HepG2 (cell line): ENCODE results near the gene ATP1B2. TPM values are rescaled to one million over a fixed set of nuclear protein-coding genes. Genes with fewer than 3 reads are reported as not detected.

Source experiments
- DDIT3 ChIP-seq: sonication (generic); formaldehyde crosslinking; IDR thresholded peaks from 2 replicates; pipeline ENCODE4 v1.4.0; 2020; ENCODE audit warnings: mild to moderate bottlenecking, missing genetic modification reagents
- DZIP1 ChIP-seq: sonication (generic); formaldehyde crosslinking; IDR thresholded peaks from 2 replicates; pipeline ENCODE4 v1.5.0; 2020; ENCODE audit warnings: mild to moderate bottlenecking, missing genetic modification reagents
- HNF1B ChIP-seq: sonication (generic); formaldehyde crosslinking; IDR thresholded peaks from 2 replicates; pipeline ENCODE4 v1.5.1; 2020; ENCODE audit warnings: mild to moderate bottlenecking, moderate library complexity, missing genetic modification reagents
- KDM1A ChIP-seq: IDR thresholded peaks from 2 replicates; pipeline ENCODE4 v1.6.1; 2016; ENCODE audit warnings: missing compliant biosample characterization
- MIXL1 ChIP-seq: IDR thresholded peaks from 2 replicates; pipeline ENCODE4 v1.6.1; 2016
- NFE2L1 ChIP-seq: sonication (generic); formaldehyde crosslinking; IDR thresholded peaks from 2 replicates; pipeline ENCODE4 v1.4.0; 2020; ENCODE audit warnings: missing genetic modification reagents, mild to moderate bottlenecking, borderline replicate concordance
- NR0B2 ChIP-seq: sonication (generic); formaldehyde crosslinking; IDR thresholded peaks from 2 replicates; pipeline ENCODE4 v1.4.0; 2020; ENCODE audit warnings: mild to moderate bottlenecking, missing genetic modification reagents
- ONECUT2 ChIP-seq: sonication (generic); formaldehyde crosslinking; IDR thresholded peaks from 2 replicates; pipeline ENCODE4 v1.4.0; 2020; ENCODE audit warnings: missing genetic modification reagents
- PBX3 ChIP-seq: sonication (generic); formaldehyde crosslinking; IDR thresholded peaks from 2 replicates; pipeline ENCODE4 v1.8.1; 2023; ENCODE audit warnings: missing genetic modification reagents, inconsistent platforms, borderline replicate concordance
- SCMH1 ChIP-seq: sonication (generic); formaldehyde crosslinking; IDR thresholded peaks from 2 replicates; pipeline ENCODE4 v1.9.0; 2021; ENCODE audit warnings: missing genetic modification reagents, mild to moderate bottlenecking, borderline replicate concordance
- SIX4 ChIP-seq: sonication (generic); formaldehyde crosslinking; IDR thresholded peaks from 2 replicates; pipeline ENCODE4 v1.4.0; 2020; ENCODE audit warnings: missing genetic modification reagents
- SOX6 ChIP-seq, 2 experiments: fragments of 450-650 bp in 1 of 2; sonication (generic) in 1 of 2; formaldehyde crosslinking in 1 of 2; IDR thresholded peaks; 2 replicates each; pipeline versions ENCODE4 v1.4.0 to v1.6.1; 2017 to 2020; ENCODE audit warnings: antibody characterized with exemption in 1 of 2, mild to moderate bottlenecking in 1 of 2, missing genetic modification reagents in 1 of 2
- STAT5B ChIP-seq: sonication (generic); formaldehyde crosslinking; IDR thresholded peaks from 2 replicates; pipeline ENCODE4 v1.4.0; 2020; ENCODE audit warnings: missing genetic modification reagents
- TAF15 ChIP-seq: fragments of 200-400 bp; formaldehyde crosslinking; IDR thresholded peaks from one replicate; pipeline ENCODE4 v1.6.1; 2018; ENCODE audit warnings: mild to moderate bottlenecking, low read depth, low read length; ENCODE audit not compliant: poor library complexity, severe bottlenecking
- ZEB1 ChIP-seq: IDR thresholded peaks from 2 replicates; pipeline ENCODE4 v1.6.1; 2012; ENCODE audit warnings: mild to moderate bottlenecking, low read depth, inconsistent platforms; ENCODE audit not compliant: insufficient replicate concordance
- ZFP62 ChIP-seq: sonication (generic); formaldehyde crosslinking; IDR thresholded peaks from 2 replicates; pipeline ENCODE4 v1.4.0; 2020; ENCODE audit warnings: missing genetic modification reagents
- ZNF234 ChIP-seq: sonication (generic); formaldehyde crosslinking; conservative IDR thresholded peaks from 2 replicates; pipeline ENCODE4 v1.5.1; 2020; ENCODE audit warnings: mild to moderate bottlenecking, missing genetic modification reagents
- ZNF337 ChIP-seq: sonication (generic); formaldehyde crosslinking; IDR thresholded peaks from 2 replicates; pipeline ENCODE4 v1.5.1; 2020; ENCODE audit warnings: missing genetic modification reagents, low read depth, mild to moderate bottlenecking, borderline replicate concordance
- ZNF557 ChIP-seq: sonication (generic); formaldehyde crosslinking; IDR thresholded peaks from 2 replicates; pipeline ENCODE4 v1.4.0; 2020; ENCODE audit warnings: missing genetic modification reagents
- ZNF768 ChIP-seq: sonication (generic); formaldehyde crosslinking; IDR thresholded peaks from 2 replicates; pipeline ENCODE4 v1.4.0; 2020; ENCODE audit warnings: missing genetic modification reagents
- ZSCAN31 ChIP-seq: sonication (generic); formaldehyde crosslinking; IDR thresholded peaks from 2 replicates; pipeline ENCODE4 v1.5.0; 2020; ENCODE audit warnings: low read depth, mild to moderate bottlenecking, missing genetic modification reagents
- ZSCAN5A ChIP-seq: sonication (generic); formaldehyde crosslinking; IDR thresholded peaks from 2 replicates; pipeline ENCODE4 v1.8.0; 2022; ENCODE audit warnings: mild to moderate bottlenecking, missing genetic modification reagents, borderline replicate concordance
- polyA plus RNA-seq, 8 experiments: library from polyadenylated mRNA; depleted of rRNA in 3 of 8; stranded (reverse) in 7 of 8; unstranded in 1 of 8; fragments of >200 nt; fragmentation: Illumina TruSeq in 4 of 8; extraction: Trizol in 4 of 8; gene quantifications; 2 replicates each; pipeline versions ENCODE4 v1.2.1 to v1.2.3, GENCODE V29; 2011 to 2016; ENCODE audit warnings: low read depth in 4 of 8, missing spikeins in 1 of 8, mixed read lengths in 1 of 8; ENCODE audit not compliant: insufficient read depth in 1 of 8
- total RNA-seq, 5 experiments: library from RNA; depleted of rRNA; stranded (reverse); fragments of >200 nt; fragmentation: Illumina TruSeq; extraction: Trizol; gene quantifications; 2 replicates each; pipeline ENCODE4 v1.2.3, GENCODE V29; 2016; ENCODE audit warnings: low read depth in 1 of 5

ATP1B2 gene
- total and polyA plus RNA-seq, 2 of the 13 experiments (the other 11 are each of a cell fraction or from before 2014, with no cell fraction given), result not detected

GRCh38 chr17:7687072-7687907 is 36.6 kb downstream of the ATP1B2 start, which contains the start of gene TP53 (continued):
- TF ChIP-seq DZIP1 (CRISPR knock-in tag) (no peak), ZNF337 (CRISPR knock-in tag) (no peak), ZFP62 (CRISPR knock-in tag) (no peak), PBX3 (CRISPR knock-in tag) (no peak), NR0B2 (CRISPR knock-in tag) (no peak), MIXL1 (peak; percentile 65; the same call in 1 of the 2 replicates), SOX6 (IDR thresholded peaks at IDR 0.05) (no peak), SOX6 (CRISPR knock-in tag; IDR thresholded peaks at IDR 0.05) (no peak), ZSCAN5A (no peak), ONECUT2 (no peak), NFE2L1 (CRISPR knock-in tag) (no peak), SIX4 (CRISPR knock-in tag) (no peak), ZNF557 (CRISPR knock-in tag) (no peak), KDM1A (CRISPR knock-in tag) (no peak), ZNF768 (CRISPR knock-in tag) (no peak), DDIT3 (CRISPR knock-in tag) (no peak), SCMH1 (no peak), ZSCAN31 (CRISPR knock-in tag) (0 out of 2 replicates have a peak, but pooled peaks have one; percentile 32), HNF1B (CRISPR knock-in tag) (peak; percentile 38; the same call in 1 of the 2 replicates), STAT5B (CRISPR knock-in tag) (no peak), ZEB1 (peak; percentile 8), ZNF234 (no peak), TAF15 (no peak)
